ENCODE data around the gene SPOPL.
A peak's percentile ranks its signal among the peaks of the same experiment; 100 is the strongest.
"Not testable (repeated sequence)": the region's sequence is repeated elsewhere in the genome, so short reads cannot be mapped to it uniquely, and the experiment has no call there.

The SPOPL gene

DNA sequence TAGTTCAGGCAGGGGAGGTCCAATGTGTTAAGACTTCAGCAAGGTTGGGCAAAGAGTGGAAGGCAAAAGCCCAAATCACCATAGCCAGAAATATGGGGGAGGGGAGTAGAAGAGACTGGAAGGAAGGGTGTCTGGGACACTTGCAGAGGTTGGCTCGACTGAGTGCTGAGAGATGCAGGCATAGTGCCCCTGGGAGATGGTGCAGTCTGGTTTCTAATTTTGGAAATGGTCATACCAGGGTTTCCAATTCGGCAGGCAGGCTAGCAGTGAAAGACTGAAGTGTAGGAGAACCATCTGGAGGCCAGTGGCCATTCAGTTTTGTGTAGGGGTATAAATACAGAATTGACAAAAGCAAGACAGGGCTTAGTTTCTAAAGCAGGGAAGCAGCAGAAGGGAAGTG lies 6.2 kb upstream of the SPOPL start:
- no peak for FAIRE-seq

DNA sequence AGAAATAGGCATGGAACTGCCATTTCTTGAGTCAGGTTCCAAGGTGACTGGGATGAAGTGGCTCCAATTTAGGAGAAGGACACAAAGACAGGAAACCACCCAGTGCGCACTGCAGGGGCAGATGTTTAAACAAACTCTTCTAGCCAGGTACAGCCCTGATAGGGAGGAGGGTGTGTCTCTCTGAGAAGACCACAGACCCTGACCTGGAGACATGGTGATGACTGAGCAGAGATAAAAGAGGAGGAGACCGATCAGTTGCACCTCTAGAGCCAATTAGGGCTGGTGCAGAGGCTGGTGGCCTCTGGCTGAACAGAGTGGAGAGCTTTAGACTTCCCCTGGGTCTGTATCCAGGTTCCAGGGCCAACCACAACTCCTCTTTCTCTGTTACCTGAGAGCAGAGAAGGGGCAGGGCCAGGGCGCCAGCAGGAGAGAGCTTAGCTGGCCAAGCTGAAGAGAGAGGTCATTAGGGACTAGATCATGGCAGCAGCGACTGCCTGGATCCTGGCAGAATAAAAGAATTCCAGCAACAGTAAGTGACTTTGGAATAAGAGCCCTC lies 5.4 kb upstream of the SPOPL start:
- no peak for FAIRE-seq

DNA sequence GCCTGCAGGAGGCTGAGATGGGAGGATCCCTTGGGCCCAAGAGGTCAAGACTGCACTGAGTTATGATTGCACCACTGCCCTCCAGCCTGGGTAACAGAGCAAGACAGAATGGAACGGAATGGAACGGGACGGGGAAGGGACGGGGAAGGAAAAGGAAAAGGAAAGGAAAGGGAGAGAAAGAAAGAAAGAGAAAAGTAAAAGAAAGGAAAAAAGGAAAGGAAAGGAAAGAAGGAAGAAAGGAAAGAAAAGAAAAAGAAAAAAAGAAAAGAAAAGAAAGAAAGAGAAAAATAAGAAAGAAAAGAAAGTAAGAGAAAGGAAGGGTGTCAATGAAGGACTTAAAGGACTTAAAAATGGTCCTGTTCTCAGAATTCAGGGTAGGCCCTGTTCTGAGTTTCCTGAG lies 4.3 kb upstream of the SPOPL start:
- no peak for FAIRE-seq

DNA sequence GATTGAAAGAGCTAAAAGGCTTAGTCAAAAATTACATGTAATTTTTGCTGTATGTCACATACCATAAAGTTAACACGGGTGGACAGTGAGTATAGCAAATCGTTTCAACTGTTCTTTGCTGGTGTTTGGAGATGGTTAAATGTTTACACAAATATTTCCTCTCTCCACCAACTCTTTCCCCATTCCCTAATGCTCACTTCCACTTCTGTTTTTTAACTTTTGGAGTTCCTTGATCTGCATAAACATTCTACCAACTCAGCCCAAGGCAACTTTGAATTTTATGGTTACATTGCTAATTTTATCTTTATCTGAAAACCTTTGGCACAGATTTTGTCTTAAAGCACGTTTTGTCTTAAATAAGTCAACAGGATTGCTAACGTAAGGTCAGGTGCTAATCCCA lies 1.9 kb upstream of the SPOPL start:
- FAIRE-seq, result no peak

DNA sequence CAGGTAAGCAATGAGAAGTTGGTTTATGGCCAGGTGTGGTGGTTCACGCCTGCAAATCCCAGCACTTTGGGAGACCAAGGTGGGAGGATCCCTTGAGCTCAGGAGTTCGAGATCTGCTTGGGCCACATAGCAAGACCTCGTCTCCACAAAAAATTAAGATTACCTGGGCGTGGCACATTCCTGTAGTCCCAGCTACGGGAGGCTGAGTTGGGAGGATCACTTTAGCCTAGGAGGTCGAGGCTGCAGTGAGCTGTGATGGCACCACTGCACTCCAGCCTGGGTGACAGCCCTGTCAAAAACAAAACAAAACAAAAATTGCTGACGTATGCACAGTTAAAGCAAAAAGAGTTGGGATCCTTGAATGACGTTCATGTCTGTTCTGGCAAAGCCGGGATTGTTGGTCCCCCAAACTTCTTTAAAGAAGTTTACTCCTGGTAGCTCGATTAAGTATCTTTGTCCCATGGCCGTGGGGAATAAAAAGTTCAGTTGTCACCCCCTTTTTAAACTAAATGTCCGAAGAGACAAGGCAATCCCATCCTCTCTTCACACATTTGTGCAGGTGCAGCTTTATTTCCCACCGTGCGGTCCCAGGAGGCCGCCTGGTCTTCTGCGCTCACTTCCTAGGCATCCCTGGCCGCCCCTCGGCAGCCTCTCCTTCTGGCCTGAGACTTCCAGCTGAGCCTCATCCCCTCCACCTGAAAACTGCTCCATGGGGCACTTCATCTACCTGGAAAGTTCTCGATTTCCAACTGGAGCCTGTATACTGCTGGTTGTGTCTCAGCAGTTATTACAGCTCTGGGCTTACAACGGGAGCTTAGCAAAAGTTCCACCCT lies 762 bp upstream of the SPOPL start:
- FAIRE-seq, result no peak

DNA sequence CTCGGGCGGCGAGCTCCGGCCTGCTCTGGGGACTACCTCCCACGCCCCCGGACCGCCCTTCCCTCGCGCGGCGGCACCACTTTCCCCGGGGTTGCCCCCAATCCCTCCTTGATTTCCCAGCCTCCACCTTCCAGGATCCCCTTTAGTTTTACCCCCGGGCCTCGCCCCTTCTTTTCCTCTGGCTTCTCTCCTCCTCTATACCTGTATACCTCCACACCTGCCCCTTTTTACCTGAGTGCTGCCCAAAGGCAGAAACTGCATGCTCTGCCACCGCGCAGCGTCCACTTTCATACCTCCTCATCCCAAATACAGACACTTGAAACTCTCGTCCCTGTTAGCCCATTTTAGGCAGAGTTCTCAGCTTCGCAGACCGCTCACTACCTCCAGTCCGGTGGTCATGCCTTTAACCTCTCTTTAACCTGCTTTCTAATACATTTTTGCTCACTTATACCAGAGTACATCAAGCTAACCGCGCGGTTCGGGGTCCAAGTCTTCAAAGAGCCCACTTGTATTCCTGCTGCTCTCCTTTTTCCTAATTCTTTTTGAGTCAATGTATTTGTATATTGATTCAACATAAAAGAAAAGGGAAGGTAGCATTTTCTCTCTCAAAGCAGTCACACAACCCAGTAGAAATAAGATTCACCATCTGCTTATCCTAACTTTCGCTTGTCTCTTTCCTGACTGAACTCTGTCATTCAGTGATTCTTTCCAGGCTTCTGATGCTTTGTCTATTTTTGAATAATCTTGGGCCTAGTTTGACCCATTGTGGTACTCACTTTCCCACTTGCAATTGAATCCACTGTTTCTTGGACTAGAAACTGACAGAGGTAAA lies 901 bp downstream of the SPOPL start:
- no peak for FAIRE-seq

DNA sequence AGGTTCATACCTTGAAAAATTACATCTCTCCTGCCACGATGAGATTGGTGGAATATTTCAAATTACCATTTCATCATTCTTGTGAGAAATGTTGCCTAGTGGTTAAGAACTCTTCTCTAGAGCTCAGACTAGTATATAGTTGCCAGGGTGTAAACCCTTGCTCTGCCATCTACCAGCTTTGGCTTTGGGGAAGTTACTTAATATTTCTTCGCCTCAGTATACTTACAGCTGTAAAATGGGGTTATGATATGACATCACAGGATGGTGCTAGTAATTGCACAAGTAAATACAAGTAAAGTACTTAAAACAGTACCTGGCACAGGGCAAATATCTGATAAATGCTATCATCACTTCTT lies 1.5 kb downstream of the SPOPL start:
- FAIRE-seq, result peak; percentile 13

DNA sequence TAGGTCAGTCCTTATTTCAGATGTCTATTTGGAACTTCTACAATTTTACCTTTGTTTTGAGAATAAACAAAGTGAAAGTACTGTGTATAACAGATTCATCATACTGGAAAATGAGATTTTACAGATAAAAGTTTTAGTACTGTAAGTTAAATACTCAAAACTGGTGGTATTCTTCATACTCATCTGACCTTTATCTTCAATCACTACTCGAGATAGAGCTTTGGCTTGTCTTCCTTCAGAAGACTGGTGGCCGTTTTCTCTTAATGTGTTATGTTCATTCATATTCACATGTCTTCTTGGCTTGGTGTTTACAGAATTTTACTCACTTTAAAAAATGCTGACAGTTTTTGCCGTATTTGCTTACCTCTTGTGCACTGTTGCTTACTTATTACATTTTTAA lies 2.1 kb downstream of the SPOPL start:
- no peak for FAIRE-seq

DNA sequence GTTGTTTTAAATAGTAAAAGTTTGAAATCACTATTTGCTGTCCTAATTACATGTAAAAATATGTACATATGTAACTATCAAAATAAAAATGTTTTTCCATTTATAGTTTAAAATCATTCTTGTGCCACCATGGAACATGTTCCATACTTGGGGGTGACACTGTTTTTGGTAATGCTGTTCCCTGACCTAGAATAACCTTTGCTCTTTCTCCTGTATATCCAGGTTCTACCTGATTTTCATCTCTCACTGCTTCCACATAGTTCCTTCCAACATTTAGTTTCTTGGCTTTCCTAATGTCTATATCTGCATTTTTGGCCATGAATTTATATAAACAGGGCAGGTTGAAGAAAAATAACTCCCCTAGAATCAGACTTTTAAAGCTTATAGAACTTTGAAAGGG lies 2.5 kb downstream of the SPOPL start:
- FAIRE-seq, result no peak

DNA sequence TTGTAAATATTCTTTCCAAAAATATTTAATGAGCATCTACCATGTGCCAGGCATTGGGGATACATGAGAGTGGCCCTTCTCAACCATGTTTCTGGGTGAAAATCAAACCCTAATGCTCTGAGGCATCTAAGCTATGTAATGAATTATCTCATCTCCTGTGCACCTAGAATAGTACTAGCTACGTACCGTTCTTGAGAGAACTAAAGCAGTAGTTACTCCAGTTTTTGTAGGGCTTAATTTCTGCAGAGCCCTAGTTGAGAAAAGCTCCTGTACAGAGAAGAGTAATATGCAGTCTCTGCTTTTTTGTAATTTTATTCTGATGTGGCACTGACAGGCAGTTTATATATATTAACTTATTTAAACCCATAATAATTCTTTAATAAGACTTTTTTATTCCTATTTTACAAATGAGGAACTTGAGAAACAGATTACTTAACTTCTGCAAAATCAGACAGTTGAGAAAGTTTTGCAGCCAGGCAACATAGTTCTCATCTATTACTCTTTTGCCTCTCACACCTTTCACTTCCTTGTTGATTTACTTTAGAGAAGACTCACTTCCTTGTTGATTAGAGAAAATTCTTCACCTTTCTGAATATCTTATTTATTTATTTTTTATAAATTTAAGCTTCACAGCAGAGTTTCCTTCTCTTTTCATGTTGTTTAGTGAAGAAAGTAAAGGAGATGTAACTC lies 3.1 kb downstream of the SPOPL start:
- no peak for FAIRE-seq

DNA sequence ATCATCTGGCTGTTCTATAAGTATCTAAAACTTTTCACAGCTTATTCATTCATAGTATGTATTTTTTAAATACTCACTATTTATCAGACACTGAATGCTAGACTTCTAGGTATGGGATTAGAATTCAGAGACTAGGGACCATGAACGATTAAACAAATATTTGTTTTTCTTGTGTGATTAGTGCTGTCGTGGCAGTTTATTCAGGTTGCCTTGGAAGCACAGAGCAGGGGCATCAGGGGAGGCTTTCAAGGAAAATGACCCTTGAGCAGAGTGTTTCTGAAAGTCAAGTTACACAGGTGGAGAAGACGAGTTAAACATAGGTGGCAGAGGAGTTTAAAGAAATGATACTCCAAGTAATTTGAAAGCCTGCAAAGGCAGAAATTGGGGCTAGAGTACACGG lies 5.7 kb downstream of the SPOPL start:
- FAIRE-seq, result no peak

DNA sequence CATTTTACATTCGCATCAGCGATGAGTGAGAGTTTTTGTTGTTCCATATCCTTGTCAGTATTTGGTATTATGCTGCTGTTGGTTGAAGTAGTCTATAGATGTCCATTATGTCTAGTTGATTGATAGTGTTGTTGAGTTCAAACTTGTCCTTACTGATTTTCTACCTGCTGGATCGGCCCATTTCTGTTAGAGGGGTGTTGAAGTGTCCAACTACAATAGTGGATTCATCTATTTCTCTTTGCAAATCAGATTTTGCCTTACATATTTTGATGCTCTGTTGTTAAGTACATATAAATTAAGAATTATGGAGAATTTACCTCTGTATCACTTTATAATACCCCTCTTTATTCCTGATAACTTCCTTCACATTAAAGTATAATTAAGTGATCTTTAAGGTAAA lies 8.7 kb downstream of the SPOPL start:
- FAIRE-seq, result no peak

DNA sequence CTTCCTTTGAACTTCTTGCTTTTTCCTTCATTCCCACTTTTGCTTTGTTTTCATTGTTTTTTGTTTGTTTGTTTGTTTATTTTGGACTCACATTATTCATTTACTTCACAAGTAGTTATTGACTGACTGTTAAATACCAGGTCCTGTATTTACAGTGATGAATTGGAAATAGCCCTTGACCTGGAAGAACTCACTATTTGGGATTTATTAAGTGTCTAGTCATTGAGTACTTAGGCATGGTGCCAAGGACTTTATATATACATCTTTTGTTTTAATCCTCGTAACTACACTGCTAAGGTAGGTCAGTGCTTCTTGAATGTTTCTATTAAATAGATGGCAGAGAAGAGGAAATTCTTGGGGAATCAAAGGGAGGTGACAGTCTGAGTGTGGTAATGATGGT lies 11.1 kb downstream of the SPOPL start:
- FAIRE-seq, result no peak

DNA sequence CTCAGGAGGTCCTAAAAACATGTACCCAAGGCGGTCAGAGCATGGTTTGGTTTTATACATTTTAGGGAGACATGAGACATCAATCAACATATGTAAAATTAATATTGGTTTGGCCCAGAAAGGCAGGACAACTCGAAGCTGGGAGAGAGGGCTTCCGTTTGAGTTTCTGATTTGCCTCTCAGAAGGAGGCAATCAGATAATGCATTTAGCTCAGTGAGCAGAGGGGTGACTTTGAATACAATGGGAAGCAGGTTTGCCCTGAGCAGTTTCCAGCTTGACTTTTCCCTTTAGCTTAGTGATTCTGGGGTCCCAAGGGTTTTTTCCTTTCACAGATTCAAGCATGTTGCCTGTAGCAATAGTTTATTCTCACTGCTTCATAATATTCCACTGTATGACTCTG lies 12.6 kb downstream of the SPOPL start:
- FAIRE-seq, result no peak

DNA sequence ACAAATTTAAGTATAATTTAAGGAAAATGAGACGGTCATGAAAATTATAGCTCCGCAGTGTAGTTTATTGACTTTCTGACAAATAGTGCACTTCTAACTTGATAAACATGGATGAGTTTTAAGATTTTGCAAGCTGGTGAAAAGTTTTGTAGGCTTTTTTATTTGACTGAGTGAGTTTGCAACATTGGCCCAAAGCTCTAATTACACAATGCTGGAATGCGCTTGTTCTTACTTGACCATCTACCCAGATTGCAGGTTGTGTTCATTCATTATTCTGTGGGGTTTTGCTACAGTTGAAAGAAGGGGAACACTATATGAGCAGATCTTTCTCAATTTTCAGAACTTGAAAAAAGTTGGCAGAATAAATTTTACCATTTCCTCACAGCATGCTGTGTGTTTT lies 13.5 kb downstream of the SPOPL start:
- FAIRE-seq, result no peak

DNA sequence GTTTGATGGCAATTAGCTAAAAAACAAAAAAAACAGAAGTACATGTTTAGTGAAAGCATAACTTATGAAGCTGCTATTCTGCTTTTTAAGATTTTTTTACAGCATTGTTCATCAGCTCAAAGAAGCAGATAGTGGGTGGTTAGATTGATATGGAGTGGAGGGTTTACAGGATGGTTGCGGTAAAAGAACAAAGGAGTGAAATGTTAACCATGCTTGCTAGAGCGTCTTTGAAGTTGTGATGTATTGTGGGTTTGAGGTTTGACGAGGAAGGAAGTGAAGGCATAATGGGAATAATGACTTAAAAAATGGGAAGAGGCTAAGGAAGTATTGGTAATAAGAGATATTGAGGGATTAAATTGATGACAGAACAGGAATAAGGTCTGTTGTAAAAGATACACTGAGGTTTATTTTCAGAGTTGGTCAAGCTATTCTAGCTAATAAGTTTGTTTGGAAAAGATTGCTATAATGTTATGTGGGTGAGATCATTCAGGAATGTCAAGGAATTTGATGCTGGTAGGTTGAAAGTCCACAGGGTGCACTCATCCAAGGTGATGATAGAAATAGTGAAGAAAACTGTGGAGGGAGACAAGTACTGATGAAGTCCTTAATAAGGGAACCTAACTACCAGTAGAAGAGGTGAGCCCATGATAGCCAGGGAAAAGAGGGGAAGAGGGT lies 14.6 kb downstream of the SPOPL start:
- FAIRE-seq, result no peak

DNA sequence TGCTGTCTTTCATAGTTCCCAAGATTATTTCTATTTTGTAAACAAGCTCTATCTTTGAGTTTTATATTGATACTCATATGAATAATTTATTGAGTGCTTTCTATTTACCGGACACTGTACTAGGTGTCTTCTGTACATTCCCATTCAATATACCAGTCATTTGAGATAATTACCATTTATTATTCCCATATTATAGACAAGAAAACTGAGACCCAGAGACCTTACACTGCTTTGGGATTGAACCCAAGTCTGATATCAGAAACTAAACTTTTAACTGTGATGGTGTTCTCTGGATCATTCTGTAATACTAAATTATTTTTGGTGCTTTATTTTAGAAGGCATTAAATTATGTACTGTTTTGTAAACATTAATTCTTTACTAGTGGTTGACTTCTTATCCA lies 17.3 kb downstream of the SPOPL start:
- no peak for FAIRE-seq

DNA sequence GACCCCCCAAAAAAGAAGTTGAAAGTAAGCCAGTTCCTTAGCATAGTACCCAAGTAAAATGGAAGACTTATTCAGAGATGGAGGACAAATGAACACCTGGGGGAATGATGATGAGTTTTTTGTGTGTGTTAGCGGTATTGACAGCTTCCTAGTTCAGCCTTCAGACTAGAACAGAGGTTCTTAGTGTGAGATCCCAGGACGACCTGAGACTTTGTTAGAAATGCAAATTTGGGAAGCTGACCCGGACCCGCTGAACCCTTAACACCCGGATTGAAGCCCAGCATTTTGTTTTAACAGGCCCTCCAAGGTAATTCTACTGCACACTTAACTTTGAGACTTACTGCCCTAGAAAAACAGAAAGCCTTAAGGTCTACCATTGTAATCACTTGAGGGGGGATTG lies 20.3 kb downstream of the SPOPL start:
- no peak for FAIRE-seq

DNA sequence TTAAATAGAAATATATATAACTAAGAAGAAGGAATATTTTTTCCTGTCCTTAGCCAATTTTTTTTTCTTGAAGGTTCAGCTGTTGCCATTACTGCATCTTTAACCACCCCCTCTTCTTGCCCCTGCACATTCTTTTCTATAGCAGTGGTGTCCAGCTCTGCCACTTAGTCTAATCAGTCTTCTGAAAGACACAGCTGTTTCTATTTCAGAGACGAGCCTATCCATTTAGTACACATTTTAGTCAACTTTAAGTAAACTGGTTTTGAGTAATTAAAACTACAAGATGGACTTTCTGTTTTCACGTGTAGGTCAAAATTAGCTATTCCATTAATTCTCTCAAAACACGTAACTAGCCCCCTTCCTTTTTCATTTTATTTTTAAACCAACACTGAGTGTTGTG lies 21.0 kb downstream of the SPOPL start:
- FAIRE-seq, result peak; percentile 13

DNA sequence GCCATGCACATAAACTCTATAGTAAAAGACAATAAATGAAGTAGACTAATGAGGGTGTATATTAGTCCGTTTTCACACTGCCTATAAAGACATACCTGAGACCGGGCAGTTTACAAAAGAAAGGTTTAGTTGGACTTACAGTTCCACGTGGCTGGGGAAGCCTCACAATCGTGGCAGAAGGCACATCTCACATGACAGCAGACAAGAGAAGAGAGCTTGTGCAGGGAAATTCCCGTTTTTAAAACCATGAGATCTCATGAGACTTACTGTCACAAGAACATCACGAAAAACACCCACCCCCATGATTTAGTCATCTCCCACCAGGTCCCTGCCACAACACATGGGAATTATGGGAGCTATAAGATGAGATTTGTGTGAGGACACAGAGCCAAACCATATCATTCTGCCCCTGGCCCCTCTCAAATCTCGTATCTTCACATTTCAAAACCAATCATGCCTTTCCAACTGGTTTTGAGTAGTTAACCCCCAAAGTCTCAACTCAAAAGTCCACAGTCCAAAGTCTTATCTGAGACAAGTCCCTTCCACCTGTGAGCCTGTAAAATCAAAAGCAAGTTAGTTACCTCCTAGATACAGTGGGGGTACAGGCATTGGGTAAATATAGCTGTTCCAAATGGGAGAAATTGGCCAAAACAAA lies 21.6 kb downstream of the SPOPL start:
- FAIRE-seq, result not testable (repeated sequence)

DNA sequence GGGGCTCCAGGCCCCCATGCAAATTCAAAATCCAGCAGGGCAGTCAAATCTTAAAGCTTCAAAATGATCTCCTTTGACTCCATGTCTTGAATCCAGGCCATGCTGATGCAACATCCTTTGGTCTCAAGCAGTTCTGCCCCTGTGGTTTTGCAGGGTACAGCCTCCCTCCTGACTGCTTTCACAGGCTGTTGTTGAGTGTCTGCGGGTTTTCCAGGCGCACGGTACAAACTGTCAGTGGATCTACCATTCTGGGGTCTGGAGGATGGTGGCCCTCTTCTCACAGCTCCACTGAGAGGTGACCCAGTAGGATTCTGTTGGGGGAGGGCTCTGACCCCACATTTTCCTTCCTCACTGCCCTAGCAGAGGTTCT lies 22.1 kb downstream of the SPOPL start:
- FAIRE-seq, result not testable (repeated sequence)

DNA sequence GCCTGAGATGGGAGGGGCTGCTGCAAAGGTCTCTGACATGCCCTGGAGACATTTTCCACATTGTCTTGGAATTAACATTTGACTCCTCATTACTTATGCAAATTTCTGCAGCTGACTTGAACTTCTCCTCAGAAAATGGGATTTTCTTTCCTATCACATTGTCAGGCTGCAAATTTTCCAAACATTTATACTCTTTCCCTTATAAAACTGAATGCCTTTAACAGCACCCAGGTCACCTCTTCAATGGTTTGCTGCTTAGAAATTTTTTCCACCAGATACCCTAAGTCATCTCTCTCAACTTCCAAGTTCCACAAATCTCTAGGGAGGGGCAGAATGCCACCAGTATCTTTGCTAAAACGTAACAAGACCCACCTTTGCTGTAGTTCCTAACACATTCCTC lies 22.8 kb downstream of the SPOPL start:
- FAIRE-seq, result not testable (repeated sequence)

Data from islet of Langerhans (tissue), 1 donor.